KMS-11 (cell line): ENCODE results near the gene SLC7A10.

Experiments used
- H2AFZ ChIP-seq: fragments of 200-600 bp; sonication (generic); 2 replicates; pipeline ENCODE4 v1.6.1; 2016; ENCODE audit warnings: antibody characterized with exemption, mixed run types, low read depth
- H3K27ac ChIP-seq: fragments of 200-600 bp; sonication (generic); 2 replicates; pipeline ENCODE4 v1.6.1; 2016; ENCODE audit warnings: mild to moderate bottlenecking, mixed run types
- H3K27me3 ChIP-seq: fragments of 200-600 bp; sonication (generic); 2 replicates; pipeline ENCODE4 v1.6.1; 2017; ENCODE audit warnings: mild to moderate bottlenecking, low read depth, mixed run types, moderate library complexity; ENCODE audit not compliant: insufficient read depth
- H3K36me3 ChIP-seq: fragments of 200-600 bp; sonication (generic); 2 replicates; pipeline ENCODE4 v1.6.1; 2017; ENCODE audit warnings: mild to moderate bottlenecking, mixed run types; ENCODE audit not compliant: insufficient read depth
- H3K4me1 ChIP-seq: fragments of 200-600 bp; sonication (generic); 2 replicates; pipeline ENCODE4 v1.6.1; 2016; ENCODE audit warnings: mild to moderate bottlenecking, low read depth, mixed run types; ENCODE audit not compliant: poor library complexity, severe bottlenecking
- H3K4me2 ChIP-seq: fragments of 200-600 bp; sonication (generic); 2 replicates; pipeline ENCODE4 v1.7.0; 2016; ENCODE audit warnings: mild to moderate bottlenecking, mixed run types
- H3K4me3 ChIP-seq: fragments of 200-600 bp; sonication (generic); IDR thresholded peaks from 2 replicates; pipeline ENCODE4 v1.6.1; 2017; ENCODE audit warnings: low read depth, low read length, mixed read lengths; ENCODE audit not compliant: insufficient read depth
- H3K79me2 ChIP-seq: fragments of 200-600 bp; sonication (generic); 2 replicates; pipeline ENCODE4 v1.6.1; 2016; ENCODE audit warnings: low read depth, mixed run types; ENCODE audit not compliant: insufficient read depth
- H3K9ac ChIP-seq: fragments of 200-600 bp; sonication (generic); 2 replicates; pipeline ENCODE4 v1.6.1; 2016; ENCODE audit warnings: mild to moderate bottlenecking, mixed run types
- H4K20me1 ChIP-seq: fragments of 200-600 bp; sonication (generic); 2 replicates; pipeline ENCODE4 v1.6.1; 2016; ENCODE audit warnings: mild to moderate bottlenecking, mixed run types; ENCODE audit not compliant: insufficient read depth
- CTCF ChIP-seq: fragments of 200-600 bp; sonication (generic); conservative IDR thresholded peaks from 2 replicates; pipeline ENCODE4 v1.6.1; 2017; ENCODE audit warnings: low read depth, mild to moderate bottlenecking, antibody characterized with exemption, low read length, moderate library complexity, mixed read lengths

Gene SLC7A10

DNA sequence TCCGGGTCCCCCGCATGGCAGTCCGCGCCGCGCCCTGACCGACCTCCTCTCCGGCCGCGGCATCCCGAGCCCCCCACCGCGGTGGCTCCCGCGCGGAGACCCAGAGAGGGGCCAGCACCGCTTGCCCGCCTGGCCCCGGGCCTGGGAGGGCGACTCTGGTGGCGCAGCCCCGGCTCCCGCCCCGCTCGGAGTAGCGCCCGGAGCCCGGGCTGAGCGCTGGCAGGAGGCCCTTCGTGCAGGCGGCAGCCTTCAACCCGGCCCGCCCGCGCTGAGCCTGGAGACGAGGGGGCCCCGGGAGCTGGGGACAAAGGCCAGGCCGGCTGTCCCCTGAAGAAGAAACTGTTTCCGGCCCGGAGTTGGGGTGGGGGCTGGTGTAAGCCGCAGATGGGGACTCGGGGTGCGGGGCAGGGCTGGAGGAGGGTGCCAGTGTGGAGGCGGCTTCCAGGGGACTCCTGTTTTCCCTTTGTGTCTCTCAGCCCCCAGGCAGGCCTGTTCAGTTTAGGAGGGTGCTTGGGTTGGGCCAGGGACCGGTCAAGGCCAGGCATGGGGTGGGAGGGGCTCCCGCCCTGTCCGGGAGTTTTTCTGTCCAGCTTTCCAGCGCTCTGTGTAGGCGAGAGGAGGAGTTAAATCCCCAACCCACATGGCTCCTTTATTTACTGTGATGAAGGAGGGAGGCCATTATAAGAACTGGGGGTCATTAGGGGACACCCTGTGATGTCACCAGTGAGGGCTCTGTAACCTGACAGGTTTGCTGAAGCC is 30.6 kb downstream of the SLC7A10 start:
- no peak for TF ChIP-seq CTCF
- H3K27ac ChIP-seq = no peak overlapping the region
- no peaks in the 10 kb centered on the region for H3K79me2 ChIP-seq
- no peak overlapping the region for H2AFZ ChIP-seq
- no peaks in the 10 kb centered on the region for H3K4me1 ChIP-seq
- no peak overlapping the region for H3K9ac ChIP-seq
- no peaks in the 10 kb centered on the region; the same call in 1 of the 2 replicates for H3K27me3 ChIP-seq
- H3K4me3 ChIP-seq = no peak overlapping the region
- no peaks in the 10 kb centered on the region for H3K36me3 ChIP-seq
- peak overlapping the region; percentile 48 for H3K4me2 ChIP-seq
- no peaks in the 10 kb centered on the region for H4K20me1 ChIP-seq

DNA sequence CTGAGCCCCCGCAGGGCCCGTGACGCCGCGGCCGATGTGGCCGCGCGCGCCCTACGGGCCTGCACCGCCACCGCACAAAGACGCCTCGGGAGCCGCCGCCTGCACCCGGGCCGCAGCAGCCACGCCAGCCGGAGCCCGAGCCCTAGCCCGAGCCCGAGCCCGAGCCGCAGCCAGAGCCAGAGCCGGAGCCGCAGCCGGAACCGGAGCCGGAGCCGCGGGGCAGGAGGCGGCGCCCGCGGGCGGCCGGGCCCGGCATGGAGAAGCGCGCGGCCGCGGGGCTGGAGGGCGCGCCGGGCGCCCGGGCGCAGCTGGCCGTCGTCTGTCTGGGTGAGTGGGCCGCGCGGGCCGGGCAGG is 31.1 kb downstream of the SLC7A10 start:
- Histone ChIP-seq H4K20me1 (no peaks in the 10 kb centered on the region), H3K4me3 (no peak overlapping the region), H3K79me2 (no peaks in the 10 kb centered on the region), H2AFZ (no peak overlapping the region), H3K4me1 (no peaks in the 10 kb centered on the region), H3K27ac (no peak overlapping the region), H3K9ac (no peak overlapping the region), H3K36me3 (no peaks in the 10 kb centered on the region), H3K27me3 (no peaks in the 10 kb centered on the region; the same call in 1 of the 2 replicates), H3K4me2 (no peak overlapping the region)
- no peak for TF ChIP-seq CTCF

GRCh38 chr19:33193865-33194362 is 31.7 kb downstream of the SLC7A10 start, which contains the start of gene LRP3:
LRP3 (plus strand) TSS chr19:33194330; CDS start chr19:33194786, 456 bp downstream.
- Histone ChIP-seq H3K36me3 (no peaks in the 10 kb centered on the region), H3K4me3 (no peak within 1 kb of the TSS), H3K27me3 (no peaks in the 10 kb centered on the region; the same call in 1 of the 2 replicates), H3K4me1 (no peaks in the 10 kb centered on the region), H3K79me2 (no peaks in the 10 kb centered on the region), H3K27ac (no peak within 1 kb of the TSS), H3K9ac (no peak within 1 kb of the TSS), H4K20me1 (no peaks in the 10 kb centered on the region), H3K4me2 (peak within 1 kb of the TSS; percentile 48), H2AFZ (peak within 1 kb of the TSS; percentile 18; the same call in 1 of the 2 replicates)
- no peak for TF ChIP-seq CTCF

DNA sequence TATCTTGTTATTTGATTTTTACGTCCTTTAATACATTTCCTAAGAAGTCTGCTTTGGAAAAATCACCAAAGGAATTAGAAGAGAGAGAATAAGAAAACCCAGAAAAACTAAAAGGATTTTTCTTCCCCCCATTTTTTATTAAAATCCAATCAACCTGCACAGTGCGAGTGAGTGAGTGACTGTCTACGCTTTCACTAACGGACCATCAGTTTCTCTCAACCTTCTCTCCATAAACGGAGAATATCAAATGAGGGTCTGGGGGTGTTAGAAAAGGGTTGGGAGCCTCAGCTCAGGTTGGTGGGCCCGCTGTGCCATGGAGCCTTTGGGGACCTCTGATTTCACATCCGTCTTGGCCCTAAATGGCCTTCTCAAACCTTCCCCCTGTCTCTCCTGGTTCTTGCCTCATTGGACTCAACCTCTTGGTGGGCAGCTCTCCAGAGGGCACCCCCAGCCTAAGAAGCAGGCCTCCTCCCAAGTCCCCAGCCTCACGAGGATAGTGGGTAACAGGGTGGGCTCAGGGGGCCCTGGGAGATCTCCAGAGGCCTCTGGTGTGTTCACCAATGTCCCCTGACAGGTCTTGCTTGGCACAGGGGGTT is 32.3 kb downstream of the SLC7A10 start:
- no peaks in the 10 kb centered on the region for H3K36me3 ChIP-seq
- H3K4me2 ChIP-seq = no peak overlapping the region
- no peaks in the 10 kb centered on the region for H3K4me1 ChIP-seq
- H3K4me3 ChIP-seq = no peak overlapping the region
- no peaks in the 10 kb centered on the region; the same call in 1 of the 2 replicates for H3K27me3 ChIP-seq
- no peaks in the 10 kb centered on the region for H3K79me2 ChIP-seq
- H3K9ac ChIP-seq = no peak overlapping the region
- peak overlapping the region; percentile 18; the same call in 1 of the 2 replicates for H2AFZ ChIP-seq
- TF ChIP-seq CTCF = no peak
- no peaks in the 10 kb centered on the region for H4K20me1 ChIP-seq
- no peak overlapping the region for H3K27ac ChIP-seq
